WTC11 (cell line): Measurements from ENCODE around the gene FAAH2. TPM values are rescaled to one million over a fixed set of nuclear protein-coding genes. Genes with fewer than 3 reads are reported as not detected.

Source experiments
- ATAC-seq: fragments of 200-7000 bp; cut with Tn5 transposase; 2 replicates; pipeline ENCODE4 v1.10.0; 2021; ENCODE audit warnings: mild to moderate bottlenecking, moderate library complexity
- CTCF ChIA-PET: fragments of 300-600 bp; sonication (Branson Sonifier 250); formaldehyde crosslinking; loops from one replicate; lab custom pipeline; 2021; ENCODE audit warnings: antibody characterized with exemption; lab: Charles Lee
- POLR2A ChIA-PET: fragments of 350-600 bp; sonication (Branson Sonifier 250); formaldehyde crosslinking; loops from one replicate; lab custom pipeline; 2021; ENCODE audit warnings: antibody characterized with exemption; lab: Charles Lee
- DNase-seq: peaks from one replicate; pipeline ENCODE4 v3.0.0; 2021; ENCODE audit warnings: low spot score
- H3K27ac Mint-ChIP-seq: 2 replicates; pipeline ENCODE4 v1.8.0; 2021; ENCODE audit warnings: mixed read lengths
- H3K27me3 Mint-ChIP-seq: 2 replicates; pipeline ENCODE4 v1.8.0; 2021; ENCODE audit warnings: low read depth, mild to moderate bottlenecking, moderate library complexity, mixed read lengths
- H3K36me3 Mint-ChIP-seq: 2 replicates; pipeline ENCODE4 v1.8.0; 2021; ENCODE audit warnings: mixed read lengths
- H3K4me1 Mint-ChIP-seq: 2 replicates; pipeline ENCODE4 v1.8.0; 2022; ENCODE audit warnings: mixed read lengths
- H3K4me3 Mint-ChIP-seq: 2 replicates; pipeline ENCODE4 v1.8.0; 2021; ENCODE audit warnings: mild to moderate bottlenecking, moderate library complexity, mixed read lengths
- H3K9me3 Mint-ChIP-seq: 2 replicates; pipeline ENCODE4 v1.8.0; 2021; ENCODE audit warnings: mixed read lengths
- AFF4 ChIP-seq: sonication (generic); formaldehyde crosslinking; IDR thresholded peaks from 2 replicates; pipeline ENCODE4 v1.8.1; 2023; ENCODE audit warnings: mild to moderate bottlenecking, missing genetic modification reagents, borderline replicate concordance
- E2F4 ChIP-seq: sonication (generic); formaldehyde crosslinking; IDR thresholded peaks from 2 replicates; pipeline ENCODE4 v1.8.1; 2022; ENCODE audit warnings: low read depth, mild to moderate bottlenecking, moderate library complexity, missing genetic modification reagents, borderline replicate concordance
- ELF4 ChIP-seq: sonication (generic); formaldehyde crosslinking; IDR thresholded peaks from 2 replicates; pipeline ENCODE4 v1.8.1; 2022; ENCODE audit warnings: low read depth, mild to moderate bottlenecking, moderate library complexity, missing genetic modification reagents
- ERG ChIP-seq: fragments of 250-450 bp; sonication (Bioruptor Pico); IDR thresholded peaks from 2 replicates; pipeline ENCODE4 v1.8.0; 2021; ENCODE audit warnings: mild to moderate bottlenecking
- ESRRA ChIP-seq: sonication (generic); formaldehyde crosslinking; IDR thresholded peaks from 2 replicates; pipeline ENCODE4 v1.8.1; 2022; ENCODE audit warnings: mild to moderate bottlenecking, missing genetic modification reagents, borderline replicate concordance
- FOXP4 ChIP-seq: sonication (generic); formaldehyde crosslinking; IDR thresholded peaks from 2 replicates; pipeline ENCODE4 v1.8.0; 2022; ENCODE audit warnings: mild to moderate bottlenecking, missing genetic modification reagents
- GTF2I ChIP-seq: fragments of 250-450 bp; sonication (Bioruptor Pico); conservative IDR thresholded peaks from 2 replicates; pipeline ENCODE4 v1.4.0; 2021; ENCODE audit warnings: mild to moderate bottlenecking
- IRF1 ChIP-seq: sonication (generic); formaldehyde crosslinking; IDR thresholded peaks from 2 replicates; pipeline ENCODE4 v1.8.0; 2023; ENCODE audit warnings: missing genetic modification reagents
- KAT7 ChIP-seq: sonication (generic); formaldehyde crosslinking; IDR thresholded peaks from 2 replicates; pipeline ENCODE4 v1.8.1; 2023; ENCODE audit warnings: missing genetic modification reagents, mild to moderate bottlenecking, borderline replicate concordance
- MXD4 ChIP-seq: fragments of 250-450 bp; sonication (Bioruptor Pico); IDR thresholded peaks from 2 replicates; pipeline ENCODE4 v1.8.0; 2021; ENCODE audit warnings: mild to moderate bottlenecking, moderate library complexity, borderline replicate concordance
- NFE2L1 ChIP-seq: sonication (generic); formaldehyde crosslinking; IDR thresholded peaks from 2 replicates; pipeline ENCODE4 v1.8.1; 2023; ENCODE audit warnings: missing genetic modification reagents
- PRDM15 ChIP-seq: sonication (generic); formaldehyde crosslinking; IDR thresholded peaks from 2 replicates; pipeline ENCODE4 v1.8.0; 2022; ENCODE audit warnings: missing genetic modification reagents
- SMAD3 ChIP-seq: sonication (generic); formaldehyde crosslinking; IDR thresholded peaks from 2 replicates; pipeline ENCODE4 v1.8.0; 2022; ENCODE audit warnings: missing genetic modification reagents, mild to moderate bottlenecking, borderline replicate concordance
- TCF7 ChIP-seq: sonication (generic); formaldehyde crosslinking; IDR thresholded peaks from 2 replicates; pipeline ENCODE4 v1.8.0; 2022; ENCODE audit warnings: mild to moderate bottlenecking, low read depth, missing genetic modification reagents, moderate library complexity
- TP53 ChIP-seq: sonication (generic); formaldehyde crosslinking; IDR thresholded peaks from 2 replicates; pipeline ENCODE4 v1.8.1; 2023; ENCODE audit warnings: mild to moderate bottlenecking, missing genetic modification reagents
- USF2 ChIP-seq: sonication (generic); formaldehyde crosslinking; IDR thresholded peaks from 2 replicates; pipeline ENCODE4 v1.8.1; 2023; ENCODE audit warnings: mild to moderate bottlenecking, missing genetic modification reagents, moderate library complexity
- ZBTB21 ChIP-seq: sonication (generic); formaldehyde crosslinking; IDR thresholded peaks from 2 replicates; pipeline ENCODE4 v1.8.1; 2023; ENCODE audit warnings: mild to moderate bottlenecking, missing genetic modification reagents, borderline replicate concordance
- ZBTB43 ChIP-seq: sonication (generic); formaldehyde crosslinking; IDR thresholded peaks from 2 replicates; pipeline ENCODE4 v1.8.1; 2023; ENCODE audit warnings: mild to moderate bottlenecking, missing genetic modification reagents
- ZNF219 ChIP-seq: sonication (generic); formaldehyde crosslinking; IDR thresholded peaks from 2 replicates; pipeline ENCODE4 v1.8.0; 2023; ENCODE audit warnings: missing genetic modification reagents, mild to moderate bottlenecking, borderline replicate concordance
- ZNF232 ChIP-seq: sonication (generic); formaldehyde crosslinking; IDR thresholded peaks from 2 replicates; pipeline ENCODE4 v1.8.0; 2022; ENCODE audit warnings: mild to moderate bottlenecking, missing genetic modification reagents
- ZNF671 ChIP-seq: fragments of 250-450 bp; sonication (Bioruptor Pico); IDR thresholded peaks from 2 replicates; pipeline ENCODE4 v1.8.0; 2021; ENCODE audit warnings: mild to moderate bottlenecking
- total RNA-seq: library from RNA; stranded (reverse); gene quantifications from 3 replicates; pipeline ENCODE4 v1.2.3, GENCODE V29; 2021

FAAH2 gene
- total RNA-seq, 1 experiment from 2014 or later = 5.0 TPM

GRCh38 chrX:57364145-57364544, 77.6 kb downstream of the FAAH2 start:
- Mint-ChIP-seq H3K36me3 (peaks cover 4% of the 10 kb centered on the region), H3K4me1 (peaks cover 13% of the 10 kb centered on the region), H3K27ac (no peak overlapping the region), H3K27me3 (no peaks in the 10 kb centered on the region), H3K9me3 (no peaks in the 10 kb centered on the region), H3K4me3 (no peak overlapping the region)
- TF ChIP-seq ESRRA (no peak), GTF2I (CRISPR knock-in tag) (no peak), IRF1 (CRISPR knock-in tag) (no peak), NFE2L1 (CRISPR knock-in tag) (no peak), ELF4 (CRISPR knock-in tag) (no peak), ZBTB43 (CRISPR knock-in tag) (no peak), FOXP4 (CRISPR knock-in tag) (no peak)
- ChIA-PET CTCF (no interaction called here), POLR2A (no interaction called here)
- no peak for DNase-seq
- no peak for ATAC-seq

- DNase-seq = no peak
- ChIA-PET POLR2A (no interaction called here), CTCF (no interaction called here)
- no peak overlapping the region for H3K27ac Mint-ChIP-seq
- H3K27me3 Mint-ChIP-seq = no peaks in the 10 kb centered on the region
- peaks cover 13% of the 10 kb centered on the region for H3K4me1 Mint-ChIP-seq
- TF ChIP-seq ZNF219 (no peak), MXD4 (no peak), ZNF232 (CRISPR knock-in tag) (no peak), KAT7 (CRISPR knock-in tag) (no peak), USF2 (CRISPR knock-in tag) (no peak), ZNF671 (no peak), PRDM15 (CRISPR knock-in tag) (no peak), TCF7 (CRISPR knock-in tag) (no peak), SMAD3 (no peak), AFF4 (no peak), ERG (no peak), ZBTB21 (no peak), E2F4 (CRISPR knock-in tag) (no peak), TP53 (no peak)
- no peaks in the 10 kb centered on the region for H3K9me3 Mint-ChIP-seq
- H3K36me3 Mint-ChIP-seq = peaks cover 4% of the 10 kb centered on the region
- no peak for ATAC-seq
- no peak overlapping the region for H3K4me3 Mint-ChIP-seq
Observed at GRCh38 chrX:57366430-57366829, 79.9 kb downstream of the FAAH2 start.
